HG03159 (cell line): ENCODE results near the gene FOCAD.
A peak's percentile ranks its signal among the peaks of the same experiment; 100 is the strongest.

ENCODE experiments used
- ATAC-seq: cut with Tn5 transposase; IDR thresholded peaks from one replicate; pipeline ENCODE4 v1.9.1; 2021; ENCODE audit warnings: mild to moderate bottlenecking, moderate library complexity; ENCODE audit not compliant: unreplicated experiment

Gene FOCAD

GRCh38 chr9:21001581-21001980 lies 317.5 kb downstream of the FOCAD start:
- no peak for ATAC-seq

GRCh38 chr9:21002040-21002439 lies 318.0 kb downstream of the FOCAD start:
- no peak for ATAC-seq

- ATAC-seq = no peak
These were observed 331.2 kb downstream of the FOCAD start for GRCh38 chr9:21015129-21015815.

GRCh38 chr9:21015995-21016394 lies 331.9 kb downstream of the FOCAD start:
- ATAC-seq = no peak

GRCh38 chr9:21016701-21017491 lies 332.8 kb downstream of the FOCAD start:
- no peak for ATAC-seq

GRCh38 chr9:21018177-21018576 lies 334.1 kb downstream of the FOCAD start:
- ATAC-seq = no peak

GRCh38 chr9:21023861-21024260 lies 339.8 kb downstream of the FOCAD start:
- ATAC-seq = no peak

GRCh38 chr9:21027295-21027694 lies 343.2 kb downstream of the FOCAD start:
- no peak for ATAC-seq

- no peak for ATAC-seq
These were observed 344.4 kb downstream of the FOCAD start for GRCh38 chr9:21028466-21028865.

GRCh38 chr9:21029661-21030060 lies 345.6 kb downstream of the FOCAD start:
- no peak for ATAC-seq

GRCh38 chr9:21030389-21031035 lies 346.5 kb downstream of the FOCAD start:
- ATAC-seq = peak; percentile 85

- ATAC-seq = peak; percentile 70
These were observed 347.2 kb downstream of the FOCAD start, which contains the start of gene HACD4 for GRCh38 chr9:21031091-21031807. HACD4 (minus strand) TSS chr9:21031640; CDS start chr9:21031590, 50 bp downstream.

- ATAC-seq = no peak
These were observed 347.7 kb downstream of the FOCAD start for GRCh38 chr9:21031808-21032183.

GRCh38 chr9:21037278-21037677 lies 353.2 kb downstream of the FOCAD start:
- no peak for ATAC-seq

GRCh38 chr9:21039302-21039701 lies 355.2 kb downstream of the FOCAD start:
- no peak for ATAC-seq

GRCh38 chr9:21042466-21042865 lies 358.4 kb downstream of the FOCAD start:
- no peak for ATAC-seq

- no peak for ATAC-seq
These were observed 359.8 kb downstream of the FOCAD start for GRCh38 chr9:21043841-21044240.
